ENCODE data around the gene MMP17. TPM values are rescaled to one million over a fixed set of nuclear protein-coding genes. Genes with fewer than 3 reads are reported as not detected.

Gene MMP17
- total RNA-seq, 1 experiment from 2014 or later, result 41.7 TPM

GRCh38 chr12:131894313-131894860, 66.2 kb downstream of the MMP17 start, which contains the start of gene ULK1:
TSS of gene ULK1 (plus strand) at chr12:131894622. CDS start at chr12:131895002, 380 bp downstream.
- DNase-seq (ENCODE audit: low read depth), result peak; percentile 81

- no peak for DNase-seq (ENCODE audit: low read depth)
Measured at GRCh38 chr12:131894981-131895639, 66.9 kb downstream of the MMP17 start.

GRCh38 chr12:131895640-131896079, 67.5 kb downstream of the MMP17 start:
- no peak for DNase-seq (ENCODE audit: low read depth)

GRCh38 chr12:131896080-131896810, 68.1 kb downstream of the MMP17 start:
- DNase-seq (ENCODE audit: low read depth), result peak; percentile 83

DNA sequence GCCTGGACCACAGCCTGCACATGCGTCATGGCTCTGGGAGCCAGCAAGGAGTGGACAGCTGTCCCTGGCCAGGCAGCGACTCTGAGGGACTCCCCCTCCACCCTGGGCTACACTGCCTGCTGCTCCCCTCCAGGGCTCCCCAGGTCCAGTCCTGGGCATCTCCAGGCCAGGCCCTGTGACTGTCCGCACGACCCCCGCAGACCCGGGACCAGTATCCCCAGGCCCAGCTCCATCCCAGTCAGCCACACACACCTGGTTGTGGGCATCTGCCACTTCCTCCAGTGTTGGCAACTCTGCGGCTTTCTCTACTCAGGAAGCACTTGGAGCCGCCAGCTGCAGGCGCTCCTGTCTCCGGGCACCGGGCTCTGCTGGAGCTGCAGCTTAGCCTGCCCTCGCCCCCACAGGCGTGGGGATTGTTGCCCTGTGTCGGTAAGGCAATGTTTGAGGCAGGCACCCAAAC, 68.6 kb downstream of the MMP17 start:
- DNase-seq (ENCODE audit: low read depth), result peak; percentile 90

DNA sequence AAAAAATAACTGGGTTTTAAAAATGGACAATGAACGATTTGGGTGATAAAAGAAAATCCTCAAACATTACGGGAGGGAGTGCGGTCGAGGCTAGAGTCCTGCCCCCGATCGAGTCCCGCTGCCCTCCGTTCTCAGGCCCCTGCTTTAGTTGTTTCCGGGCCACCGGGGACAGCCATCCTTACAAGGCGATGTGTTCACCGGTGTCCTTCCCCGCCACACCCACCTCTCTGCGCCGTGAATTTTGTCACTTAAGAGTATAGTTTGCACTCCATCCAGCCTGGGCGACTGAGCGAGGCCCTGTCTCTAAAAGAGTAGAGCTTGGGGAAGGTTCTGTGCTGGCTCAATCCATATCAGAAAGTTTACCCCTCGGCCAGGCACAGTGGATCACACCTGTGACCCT, 69.1 kb downstream of the MMP17 start:
- DNase-seq (ENCODE audit: low read depth), result no peak

GRCh38 chr12:131897875-131898274, 69.7 kb downstream of the MMP17 start:
- DNase-seq (ENCODE audit: low read depth), result no peak

DNA sequence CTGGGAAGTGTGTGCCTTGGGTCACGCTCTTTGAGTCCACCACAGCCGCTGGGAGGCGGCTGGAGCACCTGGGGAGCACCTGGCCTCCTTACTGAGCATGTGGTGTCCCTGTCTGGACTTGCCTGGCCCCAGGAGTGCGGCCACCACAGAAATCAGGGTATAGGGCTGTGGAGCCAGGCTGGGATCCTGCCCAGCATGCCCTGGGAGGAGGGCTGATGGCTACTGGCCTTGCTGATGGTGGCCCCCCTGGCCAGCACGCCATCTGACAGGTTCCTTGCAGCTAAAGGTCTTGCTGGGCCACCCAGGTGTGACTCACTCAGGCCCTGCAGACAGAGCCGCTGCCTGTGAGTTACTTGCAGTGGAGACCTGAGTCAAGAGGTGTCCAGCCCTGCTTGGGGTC, 72.2 kb downstream of the MMP17 start:
- DNase-seq (ENCODE audit: low read depth), result no peak

Other genes starting within 250 kb of the MMP17 start
- gene SFSWAP, start 117.3 kb upstream of the MMP17 start, total RNA-seq (2014; rRNA removed), result 20.0 and 27.4 TPM in 2 replicates
- gene ULK1, start 66.2 kb downstream of the MMP17 start, total RNA-seq (2014; rRNA removed), result 6.6 and 6.8 TPM in 2 replicates
- 13.3 and 17.7 TPM in 2 replicates for gene PUS1, start 100.9 kb downstream of the MMP17 start, total RNA-seq (2014; rRNA removed)
- 8.7 and 10.4 TPM in 2 replicates for gene EP400, start 121.5 kb downstream of the MMP17 start, total RNA-seq (2014; rRNA removed)